LNCaP clone FGC (cell line): ENCODE results near the gene ZNF74.

Experiments
- DNase-seq: peaks from one replicate; pipeline ENCODE4 v3.0.0-alpha.2; 2011; ENCODE audit warnings: low read depth
- H3K4me3 ChIP-seq: 2 replicates; pipeline ENCODE4 v1.5.1; 2011; ENCODE audit warnings: mild to moderate bottlenecking, low read depth, low read length, control low read depth
- TF ChIP-seq, protein P1 (sequence below): IDR thresholded peaks from 2 replicates; pipeline ENCODE4 v1.5.1; 2012; ENCODE audit warnings: mild to moderate bottlenecking; ENCODE audit not compliant: control insufficient read depth, insufficient read depth; ENCODE audit errors: extremely low read depth

ZNF74 gene

DNA sequence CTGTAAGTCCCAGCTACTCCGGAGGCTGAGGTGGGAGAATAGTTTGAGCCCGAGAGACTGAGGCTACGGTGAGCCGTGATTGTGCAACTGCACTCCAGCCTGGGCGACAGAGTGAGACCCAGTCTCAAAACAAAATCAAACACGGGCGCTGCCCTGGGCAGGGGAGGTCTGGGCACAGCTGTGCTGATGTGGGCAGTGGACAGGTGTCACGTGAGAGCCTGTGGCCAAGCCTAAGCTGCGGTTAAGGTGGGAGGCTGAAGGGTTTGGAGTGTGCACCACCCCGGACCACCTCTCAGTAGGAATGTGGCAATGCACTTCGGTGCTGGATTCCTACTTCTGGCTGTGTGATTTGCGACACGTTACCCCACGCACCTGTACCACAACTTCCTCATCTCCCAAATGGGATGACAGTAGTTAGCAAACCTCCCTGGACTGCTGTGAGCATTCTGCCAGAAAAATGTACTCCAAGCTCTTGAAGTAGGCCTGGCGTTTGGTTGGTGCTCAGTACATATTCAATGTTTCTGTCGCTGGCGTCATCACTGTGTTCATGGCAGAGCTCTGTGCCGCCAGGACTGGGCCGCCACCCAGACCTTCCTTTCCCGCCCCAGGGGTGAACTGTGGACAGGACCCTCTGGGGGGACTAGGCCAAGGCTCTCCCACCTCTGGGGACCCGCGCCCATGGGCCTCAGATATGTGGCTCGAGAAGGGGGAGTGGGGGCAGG lies 807 bp upstream of the ZNF74 start:
- DNase-seq: no peak
- H3K4me3 ChIP-seq: peak overlapping the region; percentile 83
- TF ChIP-seq, protein P1, sequence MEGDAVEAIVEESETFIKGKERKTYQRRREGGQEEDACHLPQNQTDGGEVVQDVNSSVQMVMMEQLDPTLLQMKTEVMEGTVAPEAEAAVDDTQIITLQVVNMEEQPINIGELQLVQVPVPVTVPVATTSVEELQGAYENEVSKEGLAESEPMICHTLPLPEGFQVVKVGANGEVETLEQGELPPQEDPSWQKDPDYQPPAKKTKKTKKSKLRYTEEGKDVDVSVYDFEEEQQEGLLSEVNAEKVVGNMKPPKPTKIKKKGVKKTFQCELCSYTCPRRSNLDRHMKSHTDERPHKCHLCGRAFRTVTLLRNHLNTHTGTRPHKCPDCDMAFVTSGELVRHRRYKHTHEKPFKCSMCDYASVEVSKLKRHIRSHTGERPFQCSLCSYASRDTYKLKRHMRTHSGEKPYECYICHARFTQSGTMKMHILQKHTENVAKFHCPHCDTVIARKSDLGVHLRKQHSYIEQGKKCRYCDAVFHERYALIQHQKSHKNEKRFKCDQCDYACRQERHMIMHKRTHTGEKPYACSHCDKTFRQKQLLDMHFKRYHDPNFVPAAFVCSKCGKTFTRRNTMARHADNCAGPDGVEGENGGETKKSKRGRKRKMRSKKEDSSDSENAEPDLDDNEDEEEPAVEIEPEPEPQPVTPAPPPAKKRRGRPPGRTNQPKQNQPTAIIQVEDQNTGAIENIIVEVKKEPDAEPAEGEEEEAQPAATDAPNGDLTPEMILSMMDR: no peak

DNA sequence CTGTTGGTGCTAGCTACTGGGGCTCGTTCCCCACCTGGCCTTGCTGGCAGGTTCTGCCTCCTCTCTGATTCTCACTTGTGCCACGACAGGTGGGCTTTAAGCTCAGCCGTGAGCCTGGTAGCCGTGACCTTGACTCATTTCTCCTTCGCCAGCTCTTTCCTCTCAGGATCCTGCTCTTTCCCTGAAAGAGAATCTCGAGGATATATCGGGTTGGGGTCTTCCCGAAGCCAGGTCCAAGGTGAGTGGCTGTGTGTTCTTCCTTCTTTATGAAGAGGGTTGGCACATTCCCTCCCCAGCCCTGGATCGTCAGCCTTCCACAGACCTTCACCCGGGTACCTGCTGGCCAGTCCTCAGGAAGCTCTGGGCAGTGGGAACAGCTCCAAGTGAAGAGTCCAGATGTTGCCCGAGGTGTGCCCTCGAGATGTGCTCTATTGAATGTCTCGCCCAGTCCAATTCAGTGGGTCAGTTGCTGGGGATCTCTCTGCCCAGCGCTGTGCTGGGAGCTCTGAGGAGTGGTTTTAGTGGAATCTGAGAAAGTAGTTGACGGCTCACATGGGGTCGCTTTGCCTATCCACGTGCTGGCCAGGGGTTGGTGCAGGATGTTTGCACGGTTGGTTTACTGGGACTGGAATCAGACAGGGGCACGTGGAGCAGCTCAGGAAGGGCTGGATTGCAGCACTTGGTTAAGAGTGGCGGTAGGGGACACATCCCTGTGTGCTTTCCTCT lies 1.4 kb downstream of the ZNF74 start:
- no peak for DNase-seq
- TF ChIP-seq, protein P1: no peak
- peak overlapping the region; percentile 83 for H3K4me3 ChIP-seq

DNA sequence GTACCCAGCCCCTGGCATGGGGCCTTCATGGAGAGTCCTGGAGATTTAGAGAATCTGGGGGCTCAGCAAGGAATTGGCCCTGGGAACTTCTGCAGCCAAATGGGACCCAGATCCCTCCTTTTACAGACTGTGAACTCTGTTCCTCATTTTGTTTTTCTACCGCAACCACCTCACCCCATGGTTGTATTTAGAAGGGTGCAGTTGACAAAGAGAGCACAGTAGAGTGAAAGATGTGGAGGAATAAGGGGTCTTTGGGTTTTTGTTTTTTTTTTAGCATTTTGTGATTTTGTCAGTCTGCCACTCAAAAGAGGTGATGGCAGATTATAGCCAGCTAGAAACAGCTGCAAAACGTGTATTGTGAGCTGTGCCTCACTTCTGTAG lies 1.9 kb downstream of the ZNF74 start:
- no peak overlapping the region for H3K4me3 ChIP-seq
- TF ChIP-seq, protein P1: no peak
- no peak for DNase-seq

DNA sequence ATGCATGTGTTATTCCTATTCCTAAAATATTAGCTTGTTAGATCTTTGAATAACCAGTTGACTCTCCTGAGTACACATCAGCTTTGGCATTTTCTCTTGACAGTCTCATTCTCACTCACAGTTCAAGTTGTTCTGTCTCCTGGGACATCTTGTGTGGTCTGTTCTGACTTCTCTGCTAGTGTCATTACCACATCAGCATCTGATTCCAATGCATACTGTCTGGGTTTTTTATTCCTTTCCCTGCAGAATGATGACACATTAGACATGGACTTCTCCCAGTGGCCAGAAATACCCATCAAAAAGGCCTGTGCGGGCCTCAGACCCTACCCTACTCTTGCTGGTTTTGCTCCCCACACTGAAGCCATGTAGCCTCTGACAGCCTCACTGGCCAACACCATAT lies 2.7 kb downstream of the ZNF74 start:
- H3K4me3 ChIP-seq: no peak overlapping the region
- DNase-seq: no peak
- TF ChIP-seq, protein P1: no peak

DNA sequence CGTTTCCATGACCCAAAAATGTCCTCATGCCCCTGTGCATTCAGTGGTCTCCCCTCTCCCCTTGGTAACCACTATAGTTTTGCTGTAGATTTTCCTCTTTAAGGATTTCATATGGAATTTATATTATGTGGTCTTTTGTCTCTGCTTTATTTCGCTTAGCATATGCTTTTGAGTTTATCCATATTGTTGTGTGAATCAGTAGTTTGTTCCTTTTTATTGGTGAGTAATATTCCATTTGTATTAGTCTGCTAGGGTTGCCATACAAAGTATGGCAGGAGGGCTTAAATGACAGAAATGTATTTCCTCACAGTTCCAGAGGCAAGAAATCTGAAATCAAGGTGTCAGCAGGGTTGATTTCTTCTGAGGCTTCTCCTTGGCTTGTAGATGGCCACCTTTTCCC lies 3.5 kb downstream of the ZNF74 start:
- TF ChIP-seq, protein P1: no peak
- DNase-seq: no peak
- no peak overlapping the region for H3K4me3 ChIP-seq

DNA sequence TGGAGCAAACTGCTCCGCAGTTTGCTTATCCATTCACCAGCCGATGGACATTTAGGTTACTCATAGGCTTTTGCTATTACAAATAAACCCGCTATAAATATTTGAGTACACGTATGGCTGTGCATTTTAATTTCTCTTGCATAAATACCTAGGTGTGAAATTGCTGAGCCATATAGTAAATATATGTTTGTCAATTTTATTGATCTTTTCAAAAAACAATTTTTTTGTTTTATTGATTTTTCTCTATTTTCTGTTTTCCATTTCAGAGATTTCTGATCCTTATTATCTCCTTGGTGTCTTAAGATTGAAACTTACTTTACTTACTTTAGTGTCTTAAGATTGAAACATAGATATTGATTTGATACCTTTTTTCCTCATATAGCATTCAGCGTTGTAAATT lies 4.5 kb downstream of the ZNF74 start:
- TF ChIP-seq, protein P1: no peak
- DNase-seq: no peak
- H3K4me3 ChIP-seq: no peak overlapping the region
